Stimulated activated CD8-positive, alpha-beta memory T cell treated with anti-CD3 and anti-CD28 coated beads, Interleukin-15, amount 100 ng/mL, for 1 hour (primary cell): ENCODE results near the gene HDAC5.
"Not testable (repeated sequence)": the region's sequence is repeated elsewhere in the genome, so short reads cannot be mapped to it uniquely, and the experiment has no call there.

Source experiments
- DNase-seq: peaks from one replicate; pipeline ENCODE4 v3.0.0-alpha.2; 2020; ENCODE audit warnings: low read depth

The HDAC5 gene

GRCh38 chr17:44132275-44132821 lies 8.9 kb upstream of the HDAC5 start:
- no peak for DNase-seq

- not testable (repeated sequence) for DNase-seq
Measured at GRCh38 chr17:44131372-44131771, 7.9 kb upstream of the HDAC5 start.

DNA sequence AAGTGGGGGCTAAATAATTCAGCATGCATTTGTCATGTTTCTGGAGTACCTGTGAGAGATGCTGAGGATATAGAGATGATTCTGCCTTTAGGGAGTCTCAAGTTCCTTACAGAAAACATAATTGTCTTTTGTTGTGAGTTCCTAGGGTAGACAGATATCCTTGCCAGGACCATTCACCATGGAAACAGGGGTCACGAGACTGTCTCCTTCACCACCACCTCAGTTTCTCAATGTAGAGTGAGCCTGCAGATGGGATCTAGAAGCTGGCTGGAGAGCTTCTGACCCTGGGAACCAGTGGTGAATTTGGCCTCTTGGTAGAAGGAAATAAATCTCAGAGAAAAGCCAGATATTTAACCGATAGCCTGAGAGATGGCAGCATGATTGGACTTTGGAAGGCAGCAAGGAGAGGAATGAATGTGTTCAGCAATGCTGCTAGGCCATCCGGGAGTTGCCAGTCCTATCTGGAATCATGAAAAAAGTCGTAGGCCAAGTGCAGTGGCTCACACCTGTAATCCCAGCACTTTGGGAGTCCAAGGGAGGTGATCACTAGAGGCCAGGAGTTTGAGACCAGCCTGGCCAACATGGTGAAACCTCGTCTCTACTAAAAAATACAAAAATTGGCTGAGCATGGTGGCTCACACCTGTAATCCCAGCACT lies 7.4 kb upstream of the HDAC5 start:
- no peak for DNase-seq

DNA sequence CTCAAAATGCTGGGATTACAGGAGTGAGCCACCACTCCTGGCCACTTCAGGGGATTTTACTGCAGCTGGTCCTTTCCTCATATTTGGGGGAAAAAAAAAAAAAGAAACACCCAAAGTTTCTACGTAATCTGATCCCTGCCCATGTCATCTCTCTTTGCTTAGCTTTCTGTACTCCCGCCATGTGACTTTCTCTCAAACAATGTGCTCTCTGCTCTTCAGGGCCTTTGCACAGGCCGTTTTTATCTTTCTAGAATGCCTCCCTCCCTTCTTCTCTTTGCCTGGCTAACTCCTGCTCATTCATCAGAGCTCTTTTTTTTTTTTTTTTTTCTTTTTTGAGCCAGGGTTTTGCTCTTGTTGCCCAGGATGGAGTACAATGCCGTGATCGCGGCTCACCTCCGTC lies 4.9 kb upstream of the HDAC5 start:
- DNase-seq = no peak

DNA sequence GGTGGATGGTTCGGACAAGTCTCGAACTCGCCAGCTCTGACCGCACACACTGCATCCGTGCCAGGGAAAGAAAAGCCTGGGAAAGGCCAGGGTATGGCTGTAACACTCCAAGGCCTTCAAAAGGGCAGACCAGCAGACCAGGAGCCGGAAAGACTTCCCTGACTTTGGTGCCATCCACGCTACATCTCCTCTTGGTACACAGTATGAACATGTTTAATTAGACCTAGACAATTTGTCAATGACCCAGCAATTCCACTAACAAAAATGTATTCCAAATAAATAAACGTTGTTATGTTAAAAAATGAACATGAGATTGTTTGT lies 637 bp upstream of the HDAC5 start:
- DNase-seq = no peak

GRCh38 chr17:44122816-44123355 lies 555 bp downstream of the HDAC5 start:
- DNase-seq = no peak

GRCh38 chr17:44121997-44122815 lies 1.2 kb downstream of the HDAC5 start:
- DNase-seq = no peak

GRCh38 chr17:44120851-44121605 lies 2.4 kb downstream of the HDAC5 start:
- no peak for DNase-seq

DNA sequence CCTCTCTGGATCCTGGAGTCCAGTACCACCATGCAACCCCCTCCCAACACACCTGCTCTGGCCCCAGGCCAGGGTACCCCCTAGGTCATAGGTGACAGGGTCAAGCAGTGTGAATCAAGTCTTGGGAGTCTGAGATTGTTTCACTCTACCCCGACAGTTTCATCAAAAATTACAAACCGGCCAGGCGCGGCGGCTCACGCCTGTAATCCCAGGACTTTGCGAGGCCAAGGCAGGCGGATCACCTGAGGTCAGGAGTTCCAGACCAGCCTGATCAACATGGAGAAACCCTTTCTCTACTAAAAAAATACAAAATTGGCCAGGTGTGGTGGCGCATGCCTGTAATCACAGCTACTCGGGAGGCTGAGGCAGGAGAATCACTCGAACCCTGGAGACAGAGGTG lies 3.2 kb downstream of the HDAC5 start:
- not testable (repeated sequence) for DNase-seq

GRCh38 chr17:44119798-44120197 lies 3.6 kb downstream of the HDAC5 start:
- no peak for DNase-seq

DNA sequence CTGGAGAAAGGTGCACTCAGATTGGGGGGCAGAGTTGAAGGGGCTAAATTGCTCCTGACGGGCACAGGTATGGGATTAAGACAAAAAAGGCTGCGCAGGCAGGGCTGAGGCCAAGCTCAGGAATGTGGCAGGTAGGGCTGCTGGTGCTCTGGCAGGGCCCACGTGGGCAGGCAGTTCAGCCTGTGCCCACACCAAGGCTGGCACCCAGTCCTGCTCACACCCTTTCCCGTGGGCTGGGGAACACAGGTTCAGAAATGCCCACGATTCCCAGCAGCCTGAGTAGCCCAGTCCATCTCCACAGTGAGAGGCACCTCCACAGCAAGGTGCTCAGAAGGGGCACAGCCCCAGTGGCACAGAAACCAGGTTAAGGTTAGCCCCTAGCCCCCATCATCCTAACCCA lies 4.4 kb downstream of the HDAC5 start:
- no peak for DNase-seq

DNA sequence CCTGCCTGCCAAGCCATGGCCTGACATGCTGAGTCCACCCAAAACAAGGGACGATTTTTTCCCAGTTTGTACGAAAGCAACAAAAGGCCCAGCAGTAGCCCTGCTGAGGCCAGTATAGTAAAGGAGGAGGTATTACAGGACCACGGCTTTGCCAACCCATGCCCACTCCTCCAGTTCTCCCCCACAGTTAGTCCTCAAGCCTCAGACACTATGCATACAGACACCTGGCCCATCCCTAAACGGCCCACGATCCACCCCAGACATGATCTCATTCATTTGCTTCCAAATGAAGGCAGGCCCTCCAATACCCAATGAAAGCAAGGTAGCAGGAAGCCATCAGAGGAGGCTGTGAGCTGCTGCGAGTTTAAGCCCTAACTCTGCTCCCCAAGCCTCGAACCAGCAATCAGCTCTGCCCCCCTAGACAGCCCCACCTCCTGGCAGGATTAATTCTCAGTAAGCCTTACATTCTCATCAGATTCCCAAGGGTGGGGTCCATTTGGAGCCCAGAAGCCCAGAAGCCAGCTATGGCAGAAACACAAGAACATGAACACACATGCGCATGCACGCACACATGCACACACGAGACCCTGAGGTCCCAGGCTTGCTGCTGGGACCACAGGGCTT lies 4.9 kb downstream of the HDAC5 start:
- DNase-seq = no peak

- DNase-seq = no peak
Measured at GRCh38 chr17:44117351-44117750, 6.1 kb downstream of the HDAC5 start.

- DNase-seq = no peak
Measured at GRCh38 chr17:44115585-44116415, 7.6 kb downstream of the HDAC5 start.

DNA sequence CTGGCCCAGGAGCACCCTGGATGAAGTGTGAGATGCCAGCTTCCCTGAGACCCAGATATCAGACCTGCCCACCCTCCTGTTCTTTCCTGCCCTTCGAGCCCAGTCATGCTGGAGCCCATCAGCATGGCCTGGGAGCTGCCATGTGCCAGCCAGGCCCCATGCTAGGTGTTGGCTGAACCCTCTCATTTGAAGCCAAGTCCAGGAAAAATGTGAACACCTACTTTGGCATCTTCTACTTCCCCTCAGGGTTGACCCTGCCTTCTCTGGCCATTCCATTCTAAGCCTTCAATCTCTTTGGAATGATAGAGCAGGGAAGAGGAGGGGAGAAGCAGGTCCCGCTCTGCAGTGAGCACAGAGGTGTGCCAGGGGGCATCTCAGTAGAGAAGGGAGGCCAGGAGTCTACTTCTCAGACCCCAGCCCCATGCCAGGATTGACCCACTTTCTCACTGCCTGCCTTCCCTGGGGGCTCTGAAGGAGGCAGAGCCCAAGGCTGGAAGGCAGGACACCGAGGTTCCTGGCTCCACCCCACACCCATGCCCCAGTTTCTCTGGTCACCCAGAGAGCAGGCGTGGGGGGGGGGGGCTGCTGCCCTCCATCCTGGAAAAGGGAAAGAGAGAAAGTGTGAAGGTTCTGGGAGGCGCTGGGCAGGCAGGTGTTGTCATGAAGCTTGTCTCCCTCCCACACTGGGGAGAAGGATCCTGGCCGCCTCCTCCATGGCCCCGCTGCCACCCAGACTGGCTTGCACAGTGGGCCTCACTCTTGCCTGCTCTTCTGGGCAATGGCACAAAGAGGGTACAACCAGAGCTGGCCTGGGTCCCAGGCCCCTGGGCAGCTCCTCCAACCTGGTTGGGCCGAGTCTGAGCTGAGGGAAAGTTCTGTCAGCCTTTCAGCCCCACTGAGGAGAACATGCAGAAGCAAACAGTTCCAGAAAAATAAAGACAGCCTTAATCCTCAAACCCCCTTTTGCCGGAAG lies 9.3 kb downstream of the HDAC5 start:
- DNase-seq = no peak

DNA sequence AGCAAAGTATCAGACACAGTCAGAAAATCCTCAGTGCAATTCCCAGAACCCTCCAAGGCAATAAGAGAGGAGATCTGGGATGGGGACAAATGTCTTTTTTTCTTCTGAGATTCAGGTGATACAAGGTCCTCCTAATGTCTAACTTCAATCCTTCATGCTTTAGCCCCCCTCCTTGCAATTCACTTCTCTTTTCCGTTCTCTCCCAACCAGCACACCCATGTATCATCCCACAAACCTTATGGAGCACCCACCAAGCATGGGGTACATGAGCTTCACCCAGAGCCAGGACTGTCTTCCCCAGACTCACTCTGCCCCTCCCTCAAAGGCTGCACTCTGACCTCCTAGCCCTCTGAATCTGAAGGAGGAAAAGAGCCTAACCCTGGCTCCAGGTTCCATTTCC lies 10.1 kb downstream of the HDAC5 start:
- no peak for DNase-seq

- DNase-seq = no peak
Measured at GRCh38 chr17:44112284-44113280, 10.9 kb downstream of the HDAC5 start.

GRCh38 chr17:44111777-44112176 lies 11.7 kb downstream of the HDAC5 start:
- no peak for DNase-seq
